Measurements from ENCODE around the gene YY1.

GRCh38 chr14:100215330-100215885, 23.5 kb upstream of the YY1 start:
- TF ChIP-seq POLR2AphosphoS5 (IDR thresholded peaks at IDR 0.05; ENCODE audit: borderline replicate concordance, low read depth, low read length) (no peak), EZH2 (IDR thresholded peaks at IDR 0.05) (no peak), FOXP2 (optimal IDR thresholded peaks at IDR 0.05; ENCODE audit: control extremely low read depth, extremely low read length, insufficient read depth) (no peak)

Data from SK-N-MC (cell line).